HG03103 (cell line): Measurements from ENCODE around the gene NDUFA6.
"Not testable (repeated sequence)": the region's sequence is repeated elsewhere in the genome, so short reads cannot be mapped to it uniquely, and the experiment has no call there.

Experiments used
- ATAC-seq: cut with Tn5 transposase; IDR thresholded peaks from one replicate; pipeline ENCODE4 v1.9.1; 2021; ENCODE audit warnings: low read depth; ENCODE audit not compliant: unreplicated experiment

NDUFA6 gene

DNA sequence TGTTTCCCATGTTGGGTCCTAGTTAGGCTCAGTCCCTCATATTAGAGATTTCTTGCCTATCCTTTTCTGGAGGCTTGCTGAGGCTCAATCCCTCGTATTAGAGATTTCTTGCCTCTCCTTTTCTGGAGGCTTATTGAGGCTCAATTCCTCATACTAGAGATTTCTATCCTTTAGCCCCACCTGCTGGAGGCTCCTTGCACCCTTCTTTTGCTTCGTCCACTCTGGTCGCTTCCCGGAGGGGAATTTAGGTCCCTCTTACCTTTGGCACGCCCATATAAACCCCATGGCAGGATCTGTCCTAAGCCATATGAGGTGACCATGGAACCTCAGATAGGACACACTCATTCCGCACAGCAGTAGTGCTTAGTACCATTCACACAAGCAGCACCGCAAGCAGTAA lies 24.1 kb upstream of the NDUFA6 start:
- ATAC-seq = no peak

DNA sequence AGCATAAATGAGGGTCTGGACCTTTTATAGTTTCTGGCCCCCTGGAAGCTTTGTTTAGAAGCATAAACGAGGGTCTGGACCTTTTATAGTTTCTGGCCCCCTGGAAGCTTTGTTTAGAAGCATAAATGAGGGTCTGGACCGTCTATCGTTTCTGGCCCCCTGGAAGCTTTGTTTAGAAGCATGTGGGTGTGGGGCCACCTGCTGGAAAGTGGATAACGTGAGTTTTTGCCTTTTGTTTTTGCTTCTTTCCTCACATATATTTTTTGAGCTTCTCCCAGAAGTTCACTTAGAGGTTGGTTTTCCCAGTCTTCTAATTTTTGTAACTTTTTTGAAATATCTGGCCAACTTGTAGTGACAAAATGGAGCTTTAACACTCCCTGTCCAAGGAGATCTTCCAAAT lies 22.2 kb upstream of the NDUFA6 start:
- not testable (repeated sequence) for ATAC-seq

DNA sequence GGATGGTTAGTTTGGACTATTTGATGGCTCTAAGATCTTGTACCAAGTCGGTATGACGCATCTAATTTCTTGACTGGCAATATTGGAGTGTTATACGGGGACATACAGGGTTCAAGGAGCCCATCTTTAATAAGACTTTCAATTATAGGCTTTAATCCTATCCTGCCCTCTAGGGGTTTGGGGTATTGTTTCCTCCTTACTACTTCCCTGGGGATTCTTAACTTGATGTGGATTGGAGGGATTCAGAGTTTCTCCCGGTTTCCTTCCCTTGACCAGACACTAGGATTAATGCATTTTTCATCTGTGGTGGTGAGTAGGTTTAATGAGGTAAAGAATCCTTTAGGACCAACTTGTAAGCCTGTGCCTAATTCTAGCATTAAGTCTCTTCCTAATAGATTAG lies 21.2 kb upstream of the NDUFA6 start:
- ATAC-seq = no peak

DNA sequence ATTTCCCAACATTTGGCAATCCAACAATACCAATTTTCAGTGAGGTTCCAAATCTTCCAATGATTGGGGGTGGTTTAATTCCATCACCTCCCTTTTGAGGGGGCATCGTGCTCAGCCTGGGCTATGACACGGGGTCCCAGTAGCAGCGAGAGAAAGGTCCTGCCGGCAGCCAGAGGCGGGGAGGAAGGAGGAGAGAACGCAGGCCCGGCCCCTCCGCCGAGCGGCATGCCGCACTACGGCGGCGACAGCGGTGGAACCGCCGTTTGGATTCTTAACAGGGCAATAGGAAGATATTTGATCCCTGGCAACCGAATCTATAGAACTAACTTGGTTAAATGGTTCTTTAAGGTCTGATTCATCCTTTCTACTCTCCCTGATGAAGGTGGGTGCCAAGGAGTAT lies 18.3 kb upstream of the NDUFA6 start:
- ATAC-seq = no peak

DNA sequence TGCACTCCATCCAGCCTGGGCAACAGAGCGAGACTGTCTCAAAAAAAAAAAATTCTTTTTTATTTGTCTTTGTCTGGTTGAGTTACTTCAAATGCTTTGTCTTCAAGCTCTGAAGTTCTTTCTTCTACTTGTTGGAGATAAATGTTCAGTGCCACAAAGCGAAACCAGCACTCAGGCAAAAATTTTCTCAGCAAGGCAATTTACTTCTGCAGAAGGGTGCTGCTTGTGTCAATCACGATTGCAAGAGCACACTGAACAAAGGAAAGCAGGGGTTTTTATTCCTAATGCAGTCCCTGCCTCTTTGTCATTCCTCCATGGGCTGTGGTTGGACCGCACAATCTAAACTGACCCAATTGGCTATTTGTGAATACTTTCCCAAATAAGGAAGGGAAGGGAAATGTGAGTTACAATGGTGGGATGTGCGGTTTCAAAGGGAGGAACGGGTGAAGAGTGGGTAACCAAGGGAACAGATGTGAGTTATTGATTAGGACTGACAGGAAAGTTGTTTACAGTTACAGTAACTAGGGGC lies 13.8 kb upstream of the NDUFA6 start:
- ATAC-seq = not testable (repeated sequence)

DNA sequence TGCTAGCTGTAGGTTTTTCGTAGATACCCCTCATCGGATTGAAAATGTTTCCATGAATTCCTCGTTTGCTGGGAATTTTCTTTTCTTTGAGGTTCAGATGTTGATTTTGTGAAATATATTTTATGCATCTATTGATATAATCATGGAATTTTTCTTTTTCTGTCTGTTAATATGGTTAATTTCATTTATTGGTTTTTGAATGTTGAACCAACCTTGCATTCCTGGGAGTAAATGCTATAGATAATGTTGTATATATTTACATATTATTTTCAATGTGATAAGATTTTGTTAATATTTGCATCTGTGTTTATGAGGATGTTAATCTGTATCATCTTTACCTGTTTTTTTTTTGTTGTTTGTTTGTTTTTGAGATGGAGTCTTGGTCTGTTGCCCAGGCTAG lies 10.6 kb upstream of the NDUFA6 start:
- ATAC-seq = no peak

DNA sequence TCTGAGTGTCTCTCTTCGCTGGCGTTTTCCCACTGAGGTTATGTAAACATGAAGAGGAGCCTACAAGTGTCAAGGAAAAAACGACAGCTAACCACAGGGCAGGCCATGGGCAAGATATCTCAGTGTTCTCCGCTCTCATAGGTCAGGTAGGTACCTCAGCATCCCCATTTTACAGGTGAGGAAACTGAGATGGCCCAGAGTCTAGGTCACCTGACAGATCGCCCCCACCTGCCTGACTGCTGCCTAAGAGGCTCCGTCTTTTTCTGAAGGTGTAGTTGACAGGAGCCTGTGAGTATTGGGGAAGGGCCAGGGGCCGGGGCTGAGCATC lies 847 bp upstream of the NDUFA6 start:
- ATAC-seq = no peak

DNA sequence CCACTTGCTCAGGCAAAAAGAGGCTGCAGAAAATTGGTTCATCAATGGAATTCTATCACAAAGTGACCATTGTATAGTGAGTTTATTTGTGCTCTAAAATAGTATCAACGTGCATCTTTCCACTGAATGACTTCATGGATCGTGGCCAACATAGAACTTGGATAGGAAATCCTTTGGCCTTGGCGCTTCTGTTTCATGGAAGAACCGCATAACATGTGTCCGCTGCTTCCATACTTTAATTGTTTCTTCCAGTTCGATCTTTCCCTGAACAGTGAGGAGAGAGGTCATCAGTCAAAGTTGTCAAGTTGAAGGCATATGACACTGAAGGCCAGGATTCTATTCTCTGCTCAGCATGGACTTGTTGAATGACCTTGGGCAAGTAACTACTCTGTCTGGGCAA lies 4.5 kb downstream of the NDUFA6 start:
- ATAC-seq = no peak

DNA sequence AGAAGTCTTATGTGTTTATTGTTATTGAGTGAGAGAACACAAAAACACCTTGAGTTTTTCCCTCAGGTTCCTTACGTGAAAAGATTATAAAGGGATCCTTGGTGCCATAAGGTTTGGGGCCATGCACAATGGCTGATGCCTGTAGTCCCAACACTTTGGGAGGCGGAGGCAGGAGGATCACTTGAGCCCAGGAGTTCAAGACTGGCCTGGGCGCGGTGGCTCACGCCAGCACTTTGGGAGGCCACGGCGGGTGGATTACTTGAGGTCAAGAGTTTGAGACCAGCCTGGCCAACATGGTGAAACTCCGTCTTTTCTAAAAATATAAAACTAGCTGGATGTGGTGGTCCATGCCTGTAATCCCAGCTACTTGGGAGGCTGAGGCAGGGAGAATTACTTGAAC lies 5.7 kb downstream of the NDUFA6 start:
- ATAC-seq = no peak

DNA sequence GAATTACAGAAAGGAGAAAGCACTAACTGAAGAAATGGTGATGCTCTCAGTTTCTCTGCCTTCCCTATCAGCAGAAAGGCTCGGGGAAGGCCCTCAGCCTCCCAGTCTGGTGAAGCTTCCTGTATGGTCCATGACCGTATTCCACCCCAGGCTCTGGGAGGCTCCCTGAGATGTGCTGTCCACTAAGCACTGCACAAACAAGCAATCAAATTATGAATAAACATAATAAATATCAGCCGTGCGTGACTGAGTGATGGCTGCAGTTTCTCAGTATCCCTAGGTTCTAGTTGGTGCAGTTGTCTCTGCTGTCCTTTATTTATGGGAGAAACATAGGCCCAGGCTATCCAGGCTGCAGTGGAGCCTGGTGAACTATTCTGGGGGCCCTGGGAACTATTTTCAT lies 7.5 kb downstream of the NDUFA6 start:
- ATAC-seq = no peak

DNA sequence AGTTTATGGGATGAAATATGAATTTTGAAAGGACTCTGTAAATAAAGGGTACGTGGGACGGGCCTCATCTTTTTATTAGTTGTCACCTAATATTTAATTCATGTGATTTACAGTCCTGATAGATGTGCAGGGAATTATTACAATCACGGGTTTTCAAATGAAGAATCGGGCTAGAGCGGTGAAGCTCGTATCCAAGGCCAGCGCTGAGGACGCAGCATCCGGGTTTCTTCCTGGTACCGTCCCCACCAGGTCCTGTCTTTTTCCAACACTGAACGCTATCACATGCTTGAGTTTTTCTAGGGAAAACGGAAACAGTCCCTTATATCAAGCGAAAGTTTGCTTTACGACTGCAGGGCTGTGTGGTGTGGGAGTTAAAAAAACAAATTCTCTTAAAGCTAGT lies 10.3 kb downstream of the NDUFA6 start:
- ATAC-seq = no peak

DNA sequence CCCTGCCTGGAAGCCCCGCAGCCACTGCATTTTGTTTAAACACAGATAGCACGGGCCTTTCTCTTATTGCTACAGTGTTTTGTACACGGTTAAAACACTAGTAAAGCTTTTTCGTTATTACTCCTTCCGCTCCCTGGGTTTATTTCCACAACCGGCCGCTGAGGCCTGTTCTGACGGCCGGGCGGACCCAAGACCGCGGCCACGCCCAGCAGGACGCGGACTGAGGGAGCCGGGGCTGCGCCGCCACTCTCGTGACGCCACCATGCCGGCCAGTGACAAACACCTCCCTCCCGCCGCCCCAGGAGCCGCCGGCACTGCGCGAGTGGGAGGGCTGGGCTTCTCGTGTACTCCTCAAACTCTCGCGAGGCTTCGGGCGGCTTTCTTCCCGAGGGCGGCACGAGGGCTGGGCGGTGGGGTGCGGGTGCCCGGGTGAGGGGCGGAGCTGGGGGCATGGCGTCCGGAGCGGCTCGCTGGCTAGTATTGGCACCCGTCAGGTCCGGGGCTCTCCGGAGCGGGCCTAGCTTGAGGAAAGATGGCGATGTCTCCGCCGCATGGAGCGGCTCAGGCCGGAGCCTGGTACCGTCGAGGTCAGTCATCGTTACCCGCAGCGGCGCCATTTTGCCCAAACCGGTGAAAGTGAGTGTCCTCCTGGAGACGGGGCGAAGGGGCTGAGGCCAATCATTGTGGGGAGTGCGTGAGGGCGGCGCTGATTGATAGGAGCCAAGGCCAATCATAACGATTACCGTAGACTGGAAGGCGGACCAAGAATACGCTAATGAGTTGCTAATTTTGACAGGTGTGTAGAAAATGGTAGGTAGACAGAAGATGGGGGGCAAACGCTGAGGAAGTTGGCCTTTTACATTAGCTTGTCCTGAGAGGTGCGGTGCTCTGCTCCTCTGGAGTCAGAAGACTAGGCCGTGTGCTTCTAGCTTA lies 11.0 kb downstream of the NDUFA6 start, which contains the start of gene SMDT1:
SMDT1 (plus strand) TSS at position 382 of the 933 bp plus-strand sequence; CDS start at position 451, 69 bp downstream.
- peak; percentile 72 for ATAC-seq

DNA sequence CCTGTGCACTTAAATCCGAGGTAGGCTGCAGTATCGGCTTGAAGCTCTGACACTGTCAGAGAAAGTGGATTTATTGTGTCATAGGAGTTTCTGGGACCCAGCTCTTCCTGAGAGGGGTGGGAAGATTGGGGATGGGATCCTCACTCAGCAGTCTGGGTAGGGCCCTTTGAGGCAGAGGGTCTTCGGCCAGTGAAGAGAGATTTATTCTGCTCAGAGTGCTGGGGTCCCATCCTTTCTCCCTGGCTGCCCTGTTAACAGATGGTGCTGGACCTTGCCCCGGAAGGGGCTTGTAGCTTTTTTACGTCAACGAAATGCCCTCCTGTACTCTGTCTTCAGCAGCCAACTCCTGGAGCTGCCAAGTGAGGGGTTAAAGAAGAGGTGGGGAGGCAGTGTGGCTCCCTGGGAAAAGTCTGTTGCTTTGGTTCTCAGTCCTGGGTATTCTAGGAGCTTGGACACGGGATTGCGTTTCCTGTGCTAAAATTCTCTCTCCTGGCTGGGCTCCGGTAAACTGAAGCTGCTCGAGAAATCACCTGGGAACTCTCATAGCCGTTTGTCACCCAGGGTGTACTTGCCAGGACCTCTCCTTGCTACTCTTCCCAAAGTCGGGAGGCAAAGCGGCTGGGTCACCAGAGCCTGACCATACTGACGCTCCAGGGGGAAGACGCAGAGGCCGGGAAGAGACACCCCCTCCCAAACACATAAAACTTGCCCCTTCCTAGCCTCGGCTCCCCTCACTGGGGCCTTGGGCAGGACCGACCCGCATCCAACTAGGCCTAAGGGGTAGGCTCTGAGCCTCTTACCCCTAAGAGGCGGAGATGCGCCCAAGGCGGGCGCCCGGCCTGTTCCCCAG lies 11.9 kb downstream of the NDUFA6 start:
- ATAC-seq = no peak

DNA sequence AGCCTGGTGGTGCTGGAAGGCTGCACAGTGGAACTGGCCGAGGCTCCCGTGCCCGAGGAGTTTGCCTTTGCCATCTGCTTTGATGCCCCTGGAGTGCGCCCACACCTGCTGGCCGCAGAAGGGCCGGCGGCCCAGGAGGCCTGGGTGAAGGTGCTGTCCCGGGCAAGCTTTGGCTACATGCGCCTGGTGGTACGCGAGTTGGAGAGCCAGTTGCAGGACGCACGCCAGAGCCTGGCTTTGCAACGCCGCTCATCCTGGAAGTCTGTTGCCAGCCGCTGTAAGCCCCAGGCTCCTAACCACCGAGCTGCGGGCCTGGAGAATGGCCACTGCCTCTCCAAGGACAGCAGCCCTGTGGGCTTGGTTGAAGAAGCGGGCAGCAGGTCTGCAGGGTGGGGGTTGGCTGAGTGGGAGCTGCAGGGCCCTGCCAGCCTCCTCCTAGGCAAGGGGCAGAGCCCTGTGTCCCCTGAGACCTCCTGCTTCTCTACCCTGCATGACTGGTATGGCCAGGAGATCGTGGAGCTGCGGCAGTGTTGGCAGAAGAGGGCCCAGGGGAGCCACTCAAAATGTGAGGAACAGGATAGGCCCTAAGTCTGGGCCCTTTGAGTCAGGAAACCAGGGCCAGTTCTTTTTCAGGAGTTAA lies 13.0 kb downstream of the NDUFA6 start:
- ATAC-seq = no peak

DNA sequence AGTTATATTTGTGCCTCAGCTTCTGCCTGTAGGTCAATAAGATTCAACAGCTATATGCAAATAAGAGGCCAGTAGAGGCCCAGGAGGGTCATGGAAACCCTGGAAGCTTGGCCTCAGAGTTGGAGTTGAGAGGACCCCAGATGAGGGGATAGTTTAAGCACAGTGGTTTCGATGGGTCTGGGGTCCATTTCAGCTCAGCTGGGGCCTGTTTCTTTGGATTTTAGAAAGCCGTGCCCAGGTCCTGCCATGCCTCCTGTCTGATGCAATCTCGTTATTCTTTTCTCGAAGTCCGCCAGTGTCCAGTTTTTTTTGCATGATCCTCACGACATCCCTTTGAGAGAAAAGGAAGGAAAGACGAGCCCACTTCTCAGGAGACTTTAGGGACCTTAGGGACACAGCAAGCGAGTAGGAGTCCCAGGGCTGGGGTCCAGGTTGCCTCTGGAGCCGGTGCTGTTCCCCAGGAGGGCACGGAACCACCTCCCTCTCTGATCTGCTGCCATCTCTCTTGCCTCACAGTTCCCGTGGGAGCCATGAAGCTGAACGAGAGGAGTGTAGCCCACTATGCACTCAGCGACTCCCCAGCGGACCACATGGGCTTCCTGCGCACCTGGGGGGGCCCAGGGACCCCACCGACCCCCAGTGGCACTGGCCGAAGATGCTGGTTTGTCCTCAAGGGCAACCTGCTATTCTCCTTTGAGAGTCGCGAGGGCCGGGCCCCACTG lies 13.6 kb downstream of the NDUFA6 start:
- no peak for ATAC-seq

DNA sequence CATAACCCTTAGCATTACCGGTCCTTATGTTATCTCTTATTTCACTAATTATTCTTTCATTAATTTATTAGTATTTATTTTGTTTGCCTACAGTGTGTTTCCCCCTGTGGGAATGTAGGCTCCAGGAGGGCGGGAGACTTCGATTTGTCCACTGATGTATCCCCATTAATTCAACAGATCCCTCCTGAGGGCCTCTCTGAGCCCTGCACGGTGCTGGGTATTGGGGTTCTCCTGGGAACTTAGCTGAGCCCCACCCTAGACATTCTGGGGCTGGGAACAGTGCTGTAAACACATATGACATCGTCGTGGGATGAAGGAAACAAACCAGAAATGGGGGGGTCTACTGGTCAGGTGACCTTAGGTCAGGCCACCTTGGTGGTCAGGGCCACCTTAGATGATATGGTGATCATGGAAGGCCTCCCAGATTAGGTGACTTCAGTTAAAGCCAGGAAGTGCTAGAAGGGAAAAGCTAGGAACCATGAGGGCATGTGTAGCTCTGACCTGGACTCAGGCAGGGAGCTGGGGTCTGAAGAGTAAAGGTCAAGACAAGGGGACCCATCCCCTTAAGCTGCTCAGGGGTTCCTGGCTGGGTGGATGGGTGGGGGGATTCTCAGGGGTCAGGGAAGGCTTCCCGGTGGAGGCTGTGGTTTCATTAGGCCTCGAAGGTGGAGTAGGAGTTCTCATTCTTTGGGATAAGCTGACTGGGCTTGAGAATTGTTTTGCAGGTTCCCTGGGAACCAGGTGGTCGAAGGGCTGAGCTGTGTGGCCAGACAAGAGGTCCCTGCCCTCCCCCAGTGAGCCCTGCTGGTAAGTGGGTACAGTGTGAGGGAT lies 15.5 kb downstream of the NDUFA6 start:
- ATAC-seq = no peak

DNA sequence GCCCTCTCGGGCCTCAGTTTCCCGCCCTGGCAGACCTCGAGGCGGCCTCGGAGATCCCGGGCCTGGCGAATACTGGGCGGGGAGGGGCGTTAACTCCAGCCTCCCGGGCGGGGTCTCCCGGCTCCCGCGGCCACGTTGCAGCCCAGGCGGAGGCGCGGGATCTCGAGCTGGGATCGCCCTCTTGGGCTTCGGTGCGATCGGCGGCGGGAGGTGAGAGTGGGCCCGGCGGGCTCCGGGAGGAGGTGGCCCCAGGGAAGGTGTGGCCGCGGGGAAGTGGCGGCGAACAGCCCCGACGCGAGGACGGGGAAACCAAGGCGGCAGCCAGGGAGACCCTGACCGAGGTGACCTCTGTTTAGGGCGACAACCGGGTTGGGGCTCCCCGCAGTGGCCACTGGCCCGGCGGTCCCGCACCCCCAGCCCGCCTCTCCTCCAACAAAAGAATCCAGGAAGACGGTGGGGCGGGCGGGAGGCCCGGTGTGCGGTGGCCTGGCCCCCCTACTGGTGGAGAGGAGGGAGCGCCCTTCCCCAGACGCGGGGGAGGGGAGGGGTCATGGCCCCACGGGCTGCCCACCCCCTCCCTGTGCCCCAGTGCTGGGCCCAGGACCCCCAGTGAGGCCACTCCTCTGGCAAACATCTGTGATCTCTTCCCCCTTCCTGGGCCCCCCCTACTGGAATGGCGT lies 16.3 kb downstream of the NDUFA6 start, which contains the start of gene PHETA2:
PHETA2 (plus strand) TSS at position 117 of the 680 bp plus-strand sequence. CDS start 3,046 bp downstream, outside the sequence.
- no peak for ATAC-seq

DNA sequence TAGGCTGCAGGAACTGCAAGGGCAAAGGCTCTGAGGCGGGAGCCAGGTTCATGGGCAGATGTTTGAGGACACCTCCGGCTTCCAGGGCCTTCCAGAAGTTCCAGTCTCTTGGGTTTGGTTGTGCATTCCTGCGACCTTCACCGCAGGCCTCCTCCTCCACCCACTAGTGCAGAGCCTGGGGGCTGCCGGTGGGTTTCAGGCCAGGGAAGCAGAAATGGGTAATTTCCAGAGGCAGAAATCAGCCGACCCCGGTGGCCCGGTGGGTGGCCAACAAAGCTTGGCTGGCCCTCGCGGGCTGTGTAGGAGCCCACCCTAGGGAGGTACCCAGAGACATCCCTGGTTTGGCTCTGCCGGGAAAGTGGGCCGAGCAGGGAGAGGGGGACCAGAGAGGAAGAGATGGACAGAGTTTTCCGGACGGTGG lies 16.9 kb downstream of the NDUFA6 start:
- ATAC-seq = no peak
